Mucosa of descending colon (tissue), 3 donors: ENCODE results near the gene HIVEP2. TPM values are rescaled to one million over a fixed set of nuclear protein-coding genes. Genes with fewer than 3 reads are reported as not detected.

ENCODE experiments used
- ATAC-seq: fragments of 200-7000 bp; cut with Tn5 transposase; one replicate; pipeline ENCODE4 v1.9.1; 2020; ENCODE audit warnings: mild to moderate bottlenecking, moderate library complexity
- DNase-seq, 3 donors: peaks; one replicate each; pipeline ENCODE4 v3.0.0-alpha.2; 2020
- H3K36me3 ChIP-seq: fragments of 200-600 bp; one replicate; pipeline ENCODE4 v1.8.0; 2021; ENCODE audit warnings: low read depth, mild to moderate bottlenecking
- H3K4me1 ChIP-seq: fragments of 200-600 bp; one replicate; pipeline ENCODE4 v1.8.0; 2021; ENCODE audit warnings: low read depth, mild to moderate bottlenecking
- H3K4me3 ChIP-seq: fragments of 200-600 bp; one replicate; pipeline ENCODE4 v1.8.0; 2021; ENCODE audit warnings: mild to moderate bottlenecking
- H3K9me3 ChIP-seq: fragments of 200-600 bp; one replicate; pipeline ENCODE4 v1.8.0; 2021; ENCODE audit warnings: mild to moderate bottlenecking
- intact Hi-C, 2 donors: fragments of 100-400 bp; cut with DNase I in 1 of 2; cut with micrococcal nuclease in 1 of 2; formaldehyde crosslinking; loops; one replicate each; pipeline versions ENCODE4 v1.11.0 to v1.11.1; 2022; cut with DNase I, micrococcal nuclease
- total RNA-seq, 3 donors: library from RNA; stranded (reverse); fragmentation: NEBNext Ultra II Directional in 2 of 3; extraction: Animal tissue kit (Norgen Biotek cat#: 25700) in 2 of 3; gene quantifications; one replicate each; pipeline versions ENCODE4 v1.2.1 to v1.2.4, GENCODE V29; 2021 to 2023
- TF ChIP-seq, protein P1 (sequence below): fragments of 200-600 bp; IDR thresholded peaks from one replicate; pipeline ENCODE4 v1.8.0; 2022; ENCODE audit warnings: antibody characterized with exemption, mild to moderate bottlenecking
- donor health status: DM: no; HTN: no; CAD: no; lungs with moderate emphysema.
- donor health status: DM: no; HTN: no; CAD: no.
- donor health status: DM: no; HTN: yes; CAD: no.

HIVEP2 gene
- total RNA-seq, 3 donors from 2014 or later = 7.8 to 17.7 (median 11.3) TPM

DNA sequence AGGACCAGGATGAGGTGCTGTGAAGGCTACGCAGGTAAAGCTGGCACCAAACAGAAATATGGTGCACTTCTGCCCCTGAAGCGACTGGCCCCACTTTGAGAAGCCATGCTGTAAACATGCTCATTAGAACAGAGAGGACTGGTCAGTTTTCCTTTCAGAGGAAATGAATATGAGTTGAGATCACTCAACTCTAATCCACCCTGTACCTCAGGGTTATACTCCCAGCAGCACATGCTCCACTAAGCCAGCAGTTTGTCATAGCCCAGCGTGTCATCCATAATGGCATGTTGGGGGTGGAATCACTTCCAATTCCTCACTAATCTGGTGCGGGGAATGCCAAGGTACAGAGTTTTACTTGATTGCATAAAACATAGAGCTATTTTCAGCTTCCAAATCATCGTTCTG, 98.1 kb downstream of the HIVEP2 start:
- no peak overlapping the region for H3K4me3 ChIP-seq
- H3K36me3 ChIP-seq = no peaks in the 10 kb centered on the region
- peaks cover 34% of the 10 kb centered on the region for H3K4me1 ChIP-seq
- intact Hi-C loops = no loop called here
- DNase-seq (no peak), ATAC-seq (peak; percentile 14)
- no peaks in the 10 kb centered on the region for H3K9me3 ChIP-seq
- TF ChIP-seq, protein P1, sequence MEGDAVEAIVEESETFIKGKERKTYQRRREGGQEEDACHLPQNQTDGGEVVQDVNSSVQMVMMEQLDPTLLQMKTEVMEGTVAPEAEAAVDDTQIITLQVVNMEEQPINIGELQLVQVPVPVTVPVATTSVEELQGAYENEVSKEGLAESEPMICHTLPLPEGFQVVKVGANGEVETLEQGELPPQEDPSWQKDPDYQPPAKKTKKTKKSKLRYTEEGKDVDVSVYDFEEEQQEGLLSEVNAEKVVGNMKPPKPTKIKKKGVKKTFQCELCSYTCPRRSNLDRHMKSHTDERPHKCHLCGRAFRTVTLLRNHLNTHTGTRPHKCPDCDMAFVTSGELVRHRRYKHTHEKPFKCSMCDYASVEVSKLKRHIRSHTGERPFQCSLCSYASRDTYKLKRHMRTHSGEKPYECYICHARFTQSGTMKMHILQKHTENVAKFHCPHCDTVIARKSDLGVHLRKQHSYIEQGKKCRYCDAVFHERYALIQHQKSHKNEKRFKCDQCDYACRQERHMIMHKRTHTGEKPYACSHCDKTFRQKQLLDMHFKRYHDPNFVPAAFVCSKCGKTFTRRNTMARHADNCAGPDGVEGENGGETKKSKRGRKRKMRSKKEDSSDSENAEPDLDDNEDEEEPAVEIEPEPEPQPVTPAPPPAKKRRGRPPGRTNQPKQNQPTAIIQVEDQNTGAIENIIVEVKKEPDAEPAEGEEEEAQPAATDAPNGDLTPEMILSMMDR = no peak

GRCh38 chr6:142846459-142846831, 98.5 kb downstream of the HIVEP2 start:
- H3K36me3 ChIP-seq = no peaks in the 10 kb centered on the region
- intact Hi-C loops = no loop called here
- no peaks in the 10 kb centered on the region for H3K9me3 ChIP-seq
- H3K4me1 ChIP-seq = peaks cover 34% of the 10 kb centered on the region
- ATAC-seq (no peak), DNase-seq (no peak)
- no peak overlapping the region for H3K4me3 ChIP-seq
- TF ChIP-seq, protein P1 = no peak

GRCh38 chr6:142845624-142846458, 99.1 kb downstream of the HIVEP2 start:
- TF ChIP-seq, protein P1 = no peak
- ATAC-seq (peak; percentile 88), DNase-seq (peak; percentile 89 to 92 (median 92))
- intact Hi-C loops = no loop called here
- Histone ChIP-seq H3K36me3 (no peaks in the 10 kb centered on the region), H3K4me3 (no peak overlapping the region), H3K9me3 (no peaks in the 10 kb centered on the region), H3K4me1 (peaks cover 32% of the 10 kb centered on the region)

DNA sequence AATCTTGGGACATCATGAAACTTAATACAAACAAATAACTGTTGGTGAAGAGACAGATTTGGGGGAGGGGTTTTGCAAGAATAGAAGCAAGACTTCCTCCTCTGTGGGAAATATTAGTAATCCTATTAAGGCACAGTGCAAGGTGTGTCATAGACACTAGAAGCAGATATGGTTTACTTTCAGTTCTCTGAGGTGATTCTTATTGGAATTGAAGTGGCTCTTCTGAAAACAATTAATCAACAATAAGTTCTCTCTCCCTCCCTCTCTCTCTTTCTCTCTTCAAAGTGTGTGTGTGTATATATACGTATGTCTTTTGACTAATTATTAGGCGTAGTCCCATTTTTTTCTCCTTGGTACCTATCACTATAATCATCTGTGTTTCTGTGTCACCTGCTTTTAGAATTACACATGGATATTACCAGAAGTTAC, 99.8 kb downstream of the HIVEP2 start:
- peak; percentile 27 for ATAC-seq
- Histone ChIP-seq H3K36me3 (no peaks in the 10 kb centered on the region), H3K4me3 (no peak overlapping the region), H3K4me1 (peaks cover 32% of the 10 kb centered on the region), H3K9me3 (no peaks in the 10 kb centered on the region)
- no peak for DNase-seq
- intact Hi-C loops = no loop called here
- TF ChIP-seq, protein P1 = no peak

DNA sequence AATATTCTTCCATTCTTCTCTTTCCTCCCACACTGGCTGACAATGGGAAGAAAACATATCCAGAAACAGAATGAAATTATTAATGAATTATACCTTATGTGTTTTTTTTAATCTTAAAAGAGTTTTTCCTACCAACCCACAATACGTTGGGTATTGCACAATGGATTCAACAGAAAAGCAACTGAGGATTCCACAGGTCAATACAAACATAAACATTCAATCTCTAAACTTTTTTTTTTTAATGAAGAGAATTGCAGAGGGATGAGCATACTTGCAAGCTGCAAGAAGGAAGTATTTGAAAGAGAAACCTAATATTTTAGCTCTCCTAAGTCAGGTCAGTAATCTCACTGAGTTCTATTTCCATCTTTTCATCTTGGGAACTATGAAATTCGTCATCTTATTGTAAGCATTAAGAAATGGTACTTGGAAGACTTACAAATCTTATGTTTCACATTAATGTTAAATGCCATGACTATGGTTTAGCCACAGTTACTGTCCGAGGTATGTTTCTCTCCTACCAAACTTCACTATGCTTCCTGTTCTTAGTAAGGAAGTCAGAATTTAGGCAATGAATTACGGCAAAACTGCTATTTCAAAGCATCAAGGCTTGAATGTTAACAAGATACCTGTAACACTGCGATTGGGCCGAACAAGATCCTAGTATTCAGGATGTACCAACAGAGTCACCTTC, 100.8 kb downstream of the HIVEP2 start:
- TF ChIP-seq, protein P1 = no peak
- no peaks in the 10 kb centered on the region for H3K36me3 ChIP-seq
- H3K4me3 ChIP-seq = no peak overlapping the region
- DNase-seq = no peak
- no peak for ATAC-seq
- intact Hi-C loops = no loop called here
- H3K9me3 ChIP-seq = no peaks in the 10 kb centered on the region
- H3K4me1 ChIP-seq = peaks cover 26% of the 10 kb centered on the region
